T-helper 2 cell treated with Interferon-gamma antibody and Interleukin-4, amounts not matched to agents 5 μg/mL and 100 μg/mL, for 36 hours (primary cell): ENCODE data around the gene C2CD4D.
A peak's percentile ranks its signal among the peaks of the same experiment; 100 is the strongest.
"Not testable (repeated sequence)": the region's sequence is repeated elsewhere in the genome, so short reads cannot be mapped to it uniquely, and the experiment has no call there.

Experiments
- DNase-seq: peaks from one replicate; pipeline ENCODE4 v3.0.0; 2021; ENCODE audit warnings: low spot score
- H3K27ac Mint-ChIP-seq: one replicate; pipeline ENCODE4 v1.8.0; 2021; ENCODE audit warnings: mild to moderate bottlenecking, mixed read lengths
- H3K27me3 Mint-ChIP-seq: one replicate; pipeline ENCODE4 v1.8.0; 2021; ENCODE audit warnings: low read depth, mixed read lengths
- H3K36me3 Mint-ChIP-seq: one replicate; pipeline ENCODE4 v1.8.0; 2021; ENCODE audit warnings: low read depth, mixed read lengths
- H3K4me1 Mint-ChIP-seq: one replicate; pipeline ENCODE4 v1.8.0; 2021; ENCODE audit warnings: low read depth, mixed read lengths
- H3K4me3 Mint-ChIP-seq: one replicate; pipeline ENCODE4 v1.8.0; 2022; ENCODE audit warnings: mild to moderate bottlenecking, moderate library complexity, mixed read lengths
- H3K9me3 Mint-ChIP-seq: one replicate; pipeline ENCODE4 v1.8.0; 2021; ENCODE audit warnings: mixed read lengths

C2CD4D gene

GRCh38 chr1:151839457-151840403, at the start of gene C2CD4D:
Gene C2CD4D, minus strand, starts transcription at chr1:151839820. Its CDS starts 831 bp downstream, at chr1:151838989.
- no peaks in the 10 kb centered on the region for H3K9me3 Mint-ChIP-seq
- peaks cover 41% of the 10 kb centered on the region for H3K4me1 Mint-ChIP-seq
- H3K27me3 Mint-ChIP-seq: peaks cover 3% of the 10 kb centered on the region
- H3K4me3 Mint-ChIP-seq: peak within 1 kb of the TSS; percentile 79
- H3K36me3 Mint-ChIP-seq: no peaks in the 10 kb centered on the region
- peak; percentile 71 for DNase-seq
- peak within 1 kb of the TSS; percentile 75 for H3K27ac Mint-ChIP-seq

- peaks cover 18% of the 10 kb centered on the region for H3K4me1 Mint-ChIP-seq
- no peak overlapping the region for H3K4me3 Mint-ChIP-seq
- DNase-seq: no peak
- no peaks in the 10 kb centered on the region for H3K27me3 Mint-ChIP-seq
- no peaks in the 10 kb centered on the region for H3K9me3 Mint-ChIP-seq
- H3K27ac Mint-ChIP-seq: no peak overlapping the region
- H3K36me3 Mint-ChIP-seq: peaks cover 61% of the 10 kb centered on the region
Measured at GRCh38 chr1:151888972-151889570, 49.5 kb upstream of the C2CD4D start.

DNA sequence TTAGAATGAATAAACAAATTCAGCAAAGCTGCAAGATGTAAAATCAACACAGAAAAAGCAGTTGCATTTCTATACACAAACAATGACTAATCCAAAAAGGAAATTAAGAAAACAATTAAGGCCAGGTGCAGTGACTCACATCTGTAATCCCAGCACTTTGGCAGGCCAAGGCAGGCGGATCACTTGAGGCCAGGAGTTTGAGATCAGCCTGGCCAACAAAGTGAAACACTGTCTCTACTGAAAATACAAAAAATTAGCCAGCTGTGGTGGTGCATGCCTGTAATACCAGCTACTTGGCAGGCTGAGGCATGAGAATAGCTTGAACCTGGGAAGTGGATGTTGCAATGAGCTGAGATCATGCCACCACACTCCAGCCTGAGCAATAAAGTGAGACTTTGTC, 47.4 kb upstream of the C2CD4D start:
- H3K36me3 Mint-ChIP-seq: peaks cover 51% of the 10 kb centered on the region

DNA sequence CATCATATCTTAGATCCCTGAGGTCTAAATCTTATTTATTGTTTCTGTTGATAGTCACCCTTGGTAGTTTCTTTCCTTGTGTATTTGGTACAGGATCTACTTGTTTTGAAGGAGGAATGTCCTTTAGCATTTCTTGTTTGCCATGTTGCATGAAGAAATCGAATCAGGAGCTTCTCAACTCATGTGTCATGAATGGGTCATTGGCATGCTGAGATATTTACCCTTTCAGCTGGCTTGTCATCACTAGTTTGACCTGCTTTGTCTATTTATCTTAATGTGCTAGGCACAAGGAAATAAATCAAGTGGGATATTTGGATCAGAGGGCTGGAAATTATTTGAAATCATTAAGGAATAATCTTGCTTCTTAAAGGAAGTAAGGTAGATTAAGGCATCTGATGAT, 45.9 kb upstream of the C2CD4D start:
- Mint-ChIP-seq H3K27ac (no peak overlapping the region), H3K4me3 (no peak overlapping the region), H3K27me3 (no peaks in the 10 kb centered on the region), H3K9me3 (no peaks in the 10 kb centered on the region), H3K4me1 (no peaks in the 10 kb centered on the region), H3K36me3 (peaks cover 39% of the 10 kb centered on the region)
- DNase-seq: no peak

More for the DNA sequence above, 47.4 kb upstream of the C2CD4D start:
- peaks cover 13% of the 10 kb centered on the region for H3K4me1 Mint-ChIP-seq
- H3K9me3 Mint-ChIP-seq: no peaks in the 10 kb centered on the region
- H3K4me3 Mint-ChIP-seq: no peak overlapping the region
- no peaks in the 10 kb centered on the region for H3K27me3 Mint-ChIP-seq
- no peak for DNase-seq
- no peak overlapping the region for H3K27ac Mint-ChIP-seq

GRCh38 chr1:151884879-151885278, 45.3 kb upstream of the C2CD4D start:
- peaks cover 37% of the 10 kb centered on the region for H3K36me3 Mint-ChIP-seq
- not testable (repeated sequence) for H3K9me3 Mint-ChIP-seq, H3K4me3 Mint-ChIP-seq, H3K27me3 Mint-ChIP-seq, H3K4me1 Mint-ChIP-seq, H3K27ac Mint-ChIP-seq, DNase-seq

DNA sequence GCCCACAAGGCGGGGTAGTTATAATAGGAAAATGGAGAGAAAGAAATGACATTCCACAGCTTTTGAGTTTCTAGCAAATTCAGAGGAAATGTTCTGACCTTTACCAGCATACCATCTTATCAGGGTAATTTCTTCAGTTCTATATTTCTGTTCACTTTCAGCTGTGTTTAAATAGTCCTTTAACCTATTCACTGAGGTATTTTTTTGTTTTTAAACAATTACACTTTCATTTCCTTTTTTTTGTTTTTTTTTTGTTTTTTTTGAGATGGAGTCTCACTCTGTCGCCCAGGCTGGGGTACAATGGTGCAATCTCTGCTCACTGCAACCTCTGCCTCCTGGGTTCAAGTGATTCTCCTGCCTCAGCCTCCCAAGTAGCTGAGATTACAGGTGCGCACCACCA, 44.8 kb upstream of the C2CD4D start:
- not testable (repeated sequence) for DNase-seq, H3K4me1 Mint-ChIP-seq, H3K27ac Mint-ChIP-seq, H3K27me3 Mint-ChIP-seq, H3K4me3 Mint-ChIP-seq, H3K9me3 Mint-ChIP-seq
- peaks cover 37% of the 10 kb centered on the region for H3K36me3 Mint-ChIP-seq

DNA sequence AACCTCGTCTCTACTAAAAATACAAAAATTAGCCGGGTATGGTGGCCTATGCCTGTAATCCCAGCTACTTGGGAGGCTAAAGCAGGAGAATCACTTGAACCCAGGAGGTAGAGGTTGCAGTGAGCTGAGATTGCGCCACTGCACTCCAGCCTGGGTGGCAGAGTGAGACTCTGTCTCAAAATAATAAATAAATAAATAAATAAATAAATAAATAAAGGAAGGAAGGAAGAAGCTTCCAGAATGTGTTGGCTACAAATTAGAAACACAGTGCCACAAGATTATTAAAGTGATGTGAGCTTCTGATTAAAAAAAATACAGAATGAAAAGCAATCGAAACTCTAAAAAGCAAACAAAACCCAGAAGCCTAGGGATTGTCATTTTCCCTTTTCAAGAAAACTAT, 44.3 kb upstream of the C2CD4D start:
- H3K27ac Mint-ChIP-seq, H3K4me1 Mint-ChIP-seq, H3K4me3 Mint-ChIP-seq, H3K27me3 Mint-ChIP-seq, H3K9me3 Mint-ChIP-seq, DNase-seq: not testable (repeated sequence)
- peaks cover 32% of the 10 kb centered on the region for H3K36me3 Mint-ChIP-seq

- H3K27ac Mint-ChIP-seq, H3K4me3 Mint-ChIP-seq, H3K27me3 Mint-ChIP-seq: not testable (repeated sequence)
Measured at GRCh38 chr1:151882918-151883317, 43.3 kb upstream of the C2CD4D start.

GRCh38 chr1:151882466-151882865, 42.8 kb upstream of the C2CD4D start:
- Mint-ChIP-seq H3K27me3 (no peaks in the 10 kb centered on the region), H3K4me1 (no peaks in the 10 kb centered on the region), H3K4me3 (no peak overlapping the region), H3K27ac (no peak overlapping the region), H3K9me3 (no peaks in the 10 kb centered on the region), H3K36me3 (peaks cover 29% of the 10 kb centered on the region)
- no peak for DNase-seq

More at GRCh38 chr1:151882918-151883317, 43.3 kb upstream of the C2CD4D start:
- not testable (repeated sequence) for DNase-seq, H3K9me3 Mint-ChIP-seq, H3K4me1 Mint-ChIP-seq
- peaks cover 30% of the 10 kb centered on the region for H3K36me3 Mint-ChIP-seq

DNA sequence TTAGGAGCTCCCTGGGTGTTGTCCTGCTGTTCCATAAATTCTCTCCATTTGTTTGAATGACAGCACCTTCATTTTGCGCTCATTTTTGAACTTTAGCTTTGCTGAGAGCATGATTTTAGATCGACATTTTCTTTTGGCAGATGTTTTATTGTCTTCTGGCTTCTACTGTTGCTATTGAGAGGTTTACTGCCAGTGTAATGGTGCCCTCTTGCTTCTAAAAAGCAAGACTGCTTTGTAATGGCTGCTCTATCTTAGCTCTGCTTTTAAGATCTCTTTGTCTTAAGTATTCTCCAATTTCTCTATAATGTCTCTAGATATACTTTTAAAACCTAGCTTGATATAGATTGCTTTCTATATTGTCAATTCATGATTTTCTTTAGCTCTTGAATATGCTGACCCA, 41.9 kb upstream of the C2CD4D start:
- no peaks in the 10 kb centered on the region for H3K9me3 Mint-ChIP-seq
- no peaks in the 10 kb centered on the region for H3K4me1 Mint-ChIP-seq
- H3K36me3 Mint-ChIP-seq: peaks cover 28% of the 10 kb centered on the region
- H3K27ac Mint-ChIP-seq: no peak overlapping the region
- no peak for DNase-seq
- no peak overlapping the region for H3K4me3 Mint-ChIP-seq
- no peaks in the 10 kb centered on the region for H3K27me3 Mint-ChIP-seq

GRCh38 chr1:151875419-151876097, 35.9 kb upstream of the C2CD4D start:
- DNase-seq: no peak
- H3K27ac Mint-ChIP-seq: no peak overlapping the region
- H3K27me3 Mint-ChIP-seq: no peaks in the 10 kb centered on the region
- peaks cover 36% of the 10 kb centered on the region for H3K36me3 Mint-ChIP-seq
- H3K9me3 Mint-ChIP-seq: no peaks in the 10 kb centered on the region
- H3K4me3 Mint-ChIP-seq: no peak overlapping the region
- H3K4me1 Mint-ChIP-seq: peaks cover 6% of the 10 kb centered on the region

DNA sequence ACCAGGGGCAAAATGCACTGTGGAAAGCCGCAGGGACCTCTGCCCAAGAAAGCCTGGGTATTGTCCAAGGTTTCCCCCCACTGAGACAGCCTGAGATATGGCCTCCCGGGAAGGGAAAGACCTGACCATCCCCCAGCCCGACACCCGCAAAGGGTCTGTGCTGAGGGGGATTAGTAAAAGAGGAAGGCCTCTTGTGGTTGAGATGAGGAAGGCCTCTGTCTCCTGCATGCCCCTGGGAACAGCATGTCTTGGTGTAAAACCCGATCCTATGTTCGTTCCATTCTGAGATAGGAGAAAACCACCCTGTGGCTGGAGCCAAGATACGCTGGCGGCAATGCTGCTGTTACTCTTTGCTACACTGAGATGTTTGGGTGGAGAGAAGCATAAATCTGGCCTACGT, 33.2 kb upstream of the C2CD4D start:
- peaks cover 14% of the 10 kb centered on the region for H3K4me1 Mint-ChIP-seq
- not testable (repeated sequence) for H3K27me3 Mint-ChIP-seq, H3K4me3 Mint-ChIP-seq, H3K9me3 Mint-ChIP-seq, DNase-seq, H3K27ac Mint-ChIP-seq
- H3K36me3 Mint-ChIP-seq: peaks cover 32% of the 10 kb centered on the region

GRCh38 chr1:151871284-151872030, 31.8 kb upstream of the C2CD4D start:
- no peak for DNase-seq
- Mint-ChIP-seq H3K27me3 (peaks cover 3% of the 10 kb centered on the region), H3K4me3 (no peak overlapping the region), H3K9me3 (no peaks in the 10 kb centered on the region), H3K36me3 (peaks cover 25% of the 10 kb centered on the region), H3K27ac (no peak overlapping the region), H3K4me1 (peaks cover 14% of the 10 kb centered on the region)
